ENCODE measurements around the gene NKAIN4. TPM values are rescaled to one million over a fixed set of nuclear protein-coding genes. Genes with fewer than 3 reads are reported as not detected.

Gene NKAIN4
- total RNA-seq, 1 experiment from 2014 or later: not detected

- no peak for TF ChIP-seq CTCF (conservative IDR thresholded peaks at IDR 0.05)
- TF ChIP-seq EZH2 (IDR thresholded peaks at IDR 0.05; ENCODE audit: low read depth): no peak
- Histone ChIP-seq H3K9me3 (ENCODE audit: insufficient read depth, low read depth) (no peaks in the 10 kb centered on the region), H3K27me3 (ENCODE audit: insufficient read depth, low read depth) (no peaks in the 10 kb centered on the region), H3K27ac (no peak overlapping the region), H3K4me3 (no peak overlapping the region), H3K4me1 (replicated peaks; ENCODE audit: insufficient read depth) (peaks cover 11% of the 10 kb centered on the region), H3F3A (ENCODE audit: insufficient read depth, low read depth) (no peaks in the 10 kb centered on the region), H4K20me1 (ENCODE audit: insufficient read depth) (peaks cover 65% of the 10 kb centered on the region), H3K9me2 (ENCODE audit: insufficient read depth) (no peaks in the 10 kb centered on the region), H3K36me3 (ENCODE audit: low read depth) (peaks cover 36% of the 10 kb centered on the region), H2AFZ (no peak overlapping the region), H3K79me2 (ENCODE audit: low read depth) (peaks cover 42% of the 10 kb centered on the region), H3K4me2 (no peak overlapping the region)
- no TSS peak for BruUV-seq (replicated peaks)
- DNase-seq: no peak
- ChIA-PET POLR2A (ENCODE audit: unreplicated experiment) (interaction anchor here (0.7 kb wide), 1 partner anchor 716 kb away, joined by 3 read pairs; no protein-coding TSS in a partner anchor), CTCF (no interaction called here)
- intact Hi-C loops (cut with micrococcal nuclease; ENCODE audit: unreplicated experiment): no loop called here
Measured at GRCh38 chr20:63277466-63278272, 23.4 kb upstream of the NKAIN4 start.

- H3K79me2 ChIP-seq (ENCODE audit: low read depth): peaks cover 44% of the 10 kb centered on the region
- POLR2A ChIA-PET (ENCODE audit: unreplicated experiment): interaction anchor here (0.7 kb wide), 1 partner anchor 716 kb away, joined by 3 read pairs; no protein-coding TSS in a partner anchor
Measured at GRCh38 chr20:63276956-63277355, 22.7 kb upstream of the NKAIN4 start.

GRCh38 chr20:63275825-63276224 lies 21.6 kb upstream of the NKAIN4 start:
- Histone ChIP-seq H3K36me3 (ENCODE audit: low read depth) (peaks cover 36% of the 10 kb centered on the region), H2AFZ (no peak overlapping the region), H4K20me1 (ENCODE audit: insufficient read depth) (peaks cover 60% of the 10 kb centered on the region), H3K9me3 (ENCODE audit: insufficient read depth, low read depth) (no peaks in the 10 kb centered on the region), H3K27me3 (ENCODE audit: insufficient read depth, low read depth) (no peaks in the 10 kb centered on the region), H3F3A (ENCODE audit: insufficient read depth, low read depth) (no peaks in the 10 kb centered on the region; the same call in 1 of the 2 replicates), H3K79me2 (ENCODE audit: low read depth) (peaks cover 49% of the 10 kb centered on the region), H3K27ac (no peak overlapping the region), H3K4me1 (replicated peaks; ENCODE audit: insufficient read depth) (peaks cover 18% of the 10 kb centered on the region), H3K4me3 (no peak overlapping the region), H3K9me2 (ENCODE audit: insufficient read depth) (no peaks in the 10 kb centered on the region), H3K4me2 (no peak overlapping the region)
- CTCF ChIA-PET: no interaction called here
- intact Hi-C loops (cut with micrococcal nuclease; ENCODE audit: unreplicated experiment): no loop called here
- no peak for DNase-seq
- BruUV-seq (replicated peaks): no TSS peak
- POLR2A ChIA-PET (ENCODE audit: unreplicated experiment): no interaction called here
- no peak for TF ChIP-seq EZH2 (IDR thresholded peaks at IDR 0.05; ENCODE audit: low read depth)
- no peak for TF ChIP-seq CTCF (conservative IDR thresholded peaks at IDR 0.05)

More at GRCh38 chr20:63276956-63277355, 22.7 kb upstream of the NKAIN4 start:
- no peak overlapping the region for H3K4me2 ChIP-seq
- H3K9me3 ChIP-seq (ENCODE audit: insufficient read depth, low read depth): no peaks in the 10 kb centered on the region
- H2AFZ ChIP-seq: no peak overlapping the region
- intact Hi-C loops (cut with micrococcal nuclease; ENCODE audit: unreplicated experiment): no loop called here
- no TSS peak for BruUV-seq (replicated peaks)
- H3K36me3 ChIP-seq (ENCODE audit: low read depth): peaks cover 36% of the 10 kb centered on the region
- CTCF ChIA-PET: no interaction called here
- DNase-seq: no peak
- peaks cover 65% of the 10 kb centered on the region for H4K20me1 ChIP-seq (ENCODE audit: insufficient read depth)
- H3K27ac ChIP-seq: no peak overlapping the region
- TF ChIP-seq EZH2 (IDR thresholded peaks at IDR 0.05; ENCODE audit: low read depth) (no peak), CTCF (conservative IDR thresholded peaks at IDR 0.05) (no peak)
- peaks cover 11% of the 10 kb centered on the region for H3K4me1 ChIP-seq (replicated peaks; ENCODE audit: insufficient read depth)
- no peaks in the 10 kb centered on the region for H3K27me3 ChIP-seq (ENCODE audit: insufficient read depth, low read depth)
- H3K9me2 ChIP-seq (ENCODE audit: insufficient read depth): no peaks in the 10 kb centered on the region
- no peaks in the 10 kb centered on the region for H3F3A ChIP-seq (ENCODE audit: insufficient read depth, low read depth)
- H3K4me3 ChIP-seq: no peak overlapping the region

Data from PC-9 (cell line).